ENCODE results near the gene PRPF6.

DNA sequence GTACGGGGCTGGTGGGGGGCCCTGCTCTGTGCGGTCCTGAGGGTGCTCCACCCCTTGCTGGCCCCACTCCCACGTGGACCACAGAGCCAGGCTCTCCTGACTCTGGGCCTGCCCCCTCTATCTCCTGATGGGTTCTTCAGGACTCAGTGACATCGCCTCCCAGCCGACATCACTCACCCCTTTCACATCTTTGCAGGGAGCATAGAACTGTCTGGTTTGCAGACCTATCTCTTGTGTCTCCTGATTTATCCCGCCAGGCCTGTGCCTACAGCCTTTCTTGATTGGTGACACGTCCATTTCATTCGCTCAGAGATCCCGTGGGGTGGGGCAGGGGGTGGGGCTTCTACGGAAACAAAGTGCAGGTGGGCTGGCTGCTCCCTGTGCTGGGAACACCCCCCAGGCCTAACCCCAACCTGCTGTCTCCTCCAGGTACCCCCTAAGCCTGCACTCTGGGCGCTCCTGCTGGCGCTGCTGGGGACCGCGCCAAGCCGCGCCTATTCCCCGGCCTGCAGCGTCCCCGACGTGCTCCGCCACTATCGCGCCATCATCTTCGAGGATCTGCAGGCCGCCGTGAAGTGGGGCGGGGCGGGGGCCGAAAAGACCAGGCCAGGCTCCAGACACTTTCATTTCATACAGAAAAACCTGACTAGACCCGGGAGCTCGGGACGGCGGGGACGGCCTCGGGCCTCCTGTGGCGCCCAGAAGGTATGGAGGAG lies 56.7 kb downstream of the PRPF6 start:
- TF ChIP-seq, protein P1, sequence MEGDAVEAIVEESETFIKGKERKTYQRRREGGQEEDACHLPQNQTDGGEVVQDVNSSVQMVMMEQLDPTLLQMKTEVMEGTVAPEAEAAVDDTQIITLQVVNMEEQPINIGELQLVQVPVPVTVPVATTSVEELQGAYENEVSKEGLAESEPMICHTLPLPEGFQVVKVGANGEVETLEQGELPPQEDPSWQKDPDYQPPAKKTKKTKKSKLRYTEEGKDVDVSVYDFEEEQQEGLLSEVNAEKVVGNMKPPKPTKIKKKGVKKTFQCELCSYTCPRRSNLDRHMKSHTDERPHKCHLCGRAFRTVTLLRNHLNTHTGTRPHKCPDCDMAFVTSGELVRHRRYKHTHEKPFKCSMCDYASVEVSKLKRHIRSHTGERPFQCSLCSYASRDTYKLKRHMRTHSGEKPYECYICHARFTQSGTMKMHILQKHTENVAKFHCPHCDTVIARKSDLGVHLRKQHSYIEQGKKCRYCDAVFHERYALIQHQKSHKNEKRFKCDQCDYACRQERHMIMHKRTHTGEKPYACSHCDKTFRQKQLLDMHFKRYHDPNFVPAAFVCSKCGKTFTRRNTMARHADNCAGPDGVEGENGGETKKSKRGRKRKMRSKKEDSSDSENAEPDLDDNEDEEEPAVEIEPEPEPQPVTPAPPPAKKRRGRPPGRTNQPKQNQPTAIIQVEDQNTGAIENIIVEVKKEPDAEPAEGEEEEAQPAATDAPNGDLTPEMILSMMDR (IDR thresholded peaks at IDR 0.05 in 4 of 5, conservative IDR thresholded peaks at IDR 0.05 in 1 of 5) = no peak
- no peak for TF ChIP-seq POLR2A (IDR thresholded peaks at IDR 0.05)

All from gastrocnemius medialis (tissue), 4 donors.